Activated CD4-positive, alpha-beta T cell treated with anti-CD3 and anti-CD28 coated beads for 4 hours (primary cell): ENCODE results near the gene CSRP3.

ENCODE experiments used
- DNase-seq, 2 donors: peaks; one replicate each; pipeline ENCODE4 v3.0.0-alpha.2; 2020

Gene CSRP3

GRCh38 chr11:19201737-19202605 lies at the start of gene CSRP3:
Gene CSRP3, minus strand, starts transcription at chr11:19201983. Its CDS starts 9,535 bp downstream, at chr11:19192448.
- DNase-seq: no peak

- DNase-seq: no peak
Observed at GRCh38 chr11:19251577-19251976, 49.8 kb upstream of the CSRP3 start.

GRCh38 chr11:19246816-19247215 lies 45.0 kb upstream of the CSRP3 start:
- no peak for DNase-seq

- no peak for DNase-seq
Observed at GRCh38 chr11:19245351-19245750, 43.6 kb upstream of the CSRP3 start.

GRCh38 chr11:19244621-19245020 lies 42.8 kb upstream of the CSRP3 start:
- no peak for DNase-seq

GRCh38 chr11:19244084-19244483 lies 42.3 kb upstream of the CSRP3 start:
- DNase-seq: no peak

DNA sequence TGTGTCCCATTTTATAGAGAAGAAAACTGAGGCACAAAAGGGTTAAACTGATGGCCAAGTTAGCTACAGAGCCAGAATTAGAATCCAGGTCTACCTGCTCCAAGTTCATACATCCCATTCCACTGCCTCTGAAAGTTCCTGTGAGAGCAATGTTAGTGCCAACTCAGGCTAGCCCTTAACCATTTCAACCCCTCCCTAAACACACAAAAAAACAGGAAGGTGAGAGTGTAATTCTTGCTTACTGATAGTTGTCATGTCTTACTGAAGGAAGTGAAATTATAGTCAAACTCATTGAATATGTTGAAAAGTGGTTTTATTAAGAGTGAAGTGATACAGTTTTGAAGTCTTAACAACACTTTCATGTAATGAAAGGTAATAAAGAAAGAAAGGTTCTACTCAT lies 41.8 kb upstream of the CSRP3 start:
- DNase-seq: no peak

GRCh38 chr11:19243143-19243542 lies 41.4 kb upstream of the CSRP3 start:
- no peak for DNase-seq

DNA sequence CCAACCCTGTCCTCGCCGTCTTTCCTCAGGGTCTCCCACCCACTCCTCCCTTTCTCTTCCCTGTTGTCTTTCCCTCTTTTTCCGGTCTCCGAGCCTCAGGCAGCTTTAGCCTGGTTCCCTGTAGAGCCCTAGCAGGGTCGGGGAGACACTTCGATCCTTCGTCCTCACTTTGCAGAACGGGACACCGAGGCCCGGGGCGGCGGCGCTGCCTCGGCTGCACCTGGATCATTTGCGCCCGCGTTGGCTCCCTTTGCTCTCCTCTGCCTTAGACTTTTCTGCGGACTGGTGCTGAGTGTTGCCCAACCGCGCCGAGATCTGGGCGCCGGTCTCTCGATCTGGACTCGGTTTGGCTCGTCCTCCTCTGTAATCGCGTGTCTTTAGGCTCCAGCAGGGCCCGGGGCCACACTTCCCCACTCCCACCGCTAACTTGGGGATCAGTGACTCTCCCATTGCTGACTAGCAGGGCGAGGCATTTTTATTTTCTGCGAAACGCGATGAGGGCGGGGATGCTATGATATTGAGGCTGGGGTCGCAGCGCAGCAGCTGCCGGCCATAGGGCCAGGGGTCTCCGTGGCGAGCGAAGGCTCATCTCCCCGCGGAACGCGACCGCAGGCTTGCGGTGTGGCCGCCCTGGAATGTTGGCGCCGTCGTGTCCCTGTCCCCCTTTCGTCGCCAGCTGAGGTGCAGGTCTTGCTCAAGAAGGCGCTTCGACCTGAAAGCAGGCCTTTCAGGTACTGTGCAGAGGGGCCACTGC lies 40.6 kb upstream of the CSRP3 start:
- no peak for DNase-seq

DNA sequence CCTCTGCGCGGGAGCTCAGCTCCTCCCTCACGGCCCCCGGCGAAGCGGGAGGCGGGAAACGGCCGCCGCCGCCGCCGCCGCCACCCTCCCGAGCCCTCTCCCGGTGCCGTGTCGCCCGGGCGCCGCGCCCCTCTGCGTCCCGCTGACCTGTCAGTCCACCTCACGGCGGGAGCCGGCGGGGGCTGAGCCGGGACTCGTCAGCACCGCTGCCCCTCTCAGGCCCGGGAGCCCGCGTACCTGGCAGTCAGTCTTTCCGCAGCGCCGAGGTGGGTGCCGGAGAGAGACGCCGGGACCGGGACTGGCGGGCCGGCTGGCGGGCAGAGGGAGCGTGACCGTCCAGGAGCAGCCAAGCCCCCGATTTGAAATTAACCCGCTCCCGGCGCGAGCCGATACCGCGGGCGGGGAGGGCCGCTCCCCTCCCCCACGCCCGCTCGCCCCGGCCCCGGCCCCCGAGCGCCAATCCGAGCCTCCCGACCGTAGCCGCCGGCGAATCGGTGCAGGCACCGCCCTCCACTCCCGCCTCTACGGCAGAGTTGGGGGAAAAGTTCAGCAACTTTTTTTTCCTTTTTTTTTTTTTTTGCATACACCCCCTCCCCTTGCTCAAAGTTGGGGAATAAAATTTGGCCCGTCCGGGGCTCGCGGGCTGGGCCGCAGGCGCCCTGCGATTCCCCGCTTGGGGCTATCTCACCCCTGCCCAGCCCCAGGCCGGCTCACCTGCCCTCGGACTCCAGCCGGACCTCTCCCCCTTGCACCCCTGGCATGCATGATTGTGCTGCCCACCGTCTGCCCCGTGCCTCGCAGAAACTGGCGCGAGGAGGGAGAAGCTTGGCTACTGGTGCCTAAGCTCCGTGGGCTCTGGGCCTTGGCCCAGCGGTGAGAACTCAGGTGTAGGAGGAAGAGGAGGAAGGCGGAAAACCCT lies 39.7 kb upstream of the CSRP3 start:
- DNase-seq: no peak

DNA sequence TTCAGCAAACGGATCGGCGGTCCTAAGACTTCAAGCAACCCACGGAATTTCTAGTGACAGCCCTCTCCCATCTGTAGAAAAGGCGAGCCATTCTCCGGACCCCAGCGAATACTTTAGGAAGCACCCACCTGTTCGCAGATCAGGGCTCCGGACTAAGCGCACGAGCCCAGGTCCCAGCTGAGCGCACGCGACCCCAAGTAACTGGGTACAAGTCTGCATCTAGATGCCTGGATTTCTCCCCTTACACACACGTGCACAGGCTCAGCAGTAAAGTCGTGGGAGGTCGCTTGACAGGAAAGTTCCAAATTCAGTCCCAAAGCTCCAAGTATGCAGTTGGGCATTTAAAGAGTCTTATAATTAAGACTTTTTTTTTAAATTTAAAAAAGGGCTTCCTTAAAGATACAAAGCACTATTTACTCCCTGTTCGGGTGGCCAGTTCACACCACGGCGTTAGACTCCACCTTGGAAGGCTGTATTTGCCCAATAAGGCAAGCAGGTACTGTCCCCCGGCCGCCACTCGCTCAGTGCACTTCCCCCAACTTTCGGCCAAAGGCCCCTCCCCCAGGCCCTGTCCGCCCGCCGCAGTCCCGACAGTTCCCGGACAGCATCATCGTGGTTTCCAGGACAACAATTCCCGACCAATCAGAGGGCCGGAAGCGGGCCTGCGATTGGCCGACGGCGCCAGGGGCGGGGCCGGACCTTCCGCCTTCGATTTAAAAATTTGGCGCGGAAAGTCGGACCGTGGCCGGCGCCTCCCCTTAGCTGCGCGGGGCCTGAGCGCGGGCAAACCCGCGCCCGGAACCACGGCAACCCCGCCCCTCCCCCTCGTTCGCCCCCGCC lies 38.9 kb upstream of the CSRP3 start, which contains the start of gene E2F8:
Gene E2F8, minus strand, starts transcription at position 526 of the 840 bp plus-strand sequence. CDS start 824 bp downstream, outside the sequence.
- DNase-seq: peak; percentile 72 to 75

- no peak for DNase-seq
Observed at GRCh38 chr11:19239039-19239438, 37.3 kb upstream of the CSRP3 start.

GRCh38 chr11:19237813-19238212 lies 36.0 kb upstream of the CSRP3 start:
- no peak for DNase-seq

DNA sequence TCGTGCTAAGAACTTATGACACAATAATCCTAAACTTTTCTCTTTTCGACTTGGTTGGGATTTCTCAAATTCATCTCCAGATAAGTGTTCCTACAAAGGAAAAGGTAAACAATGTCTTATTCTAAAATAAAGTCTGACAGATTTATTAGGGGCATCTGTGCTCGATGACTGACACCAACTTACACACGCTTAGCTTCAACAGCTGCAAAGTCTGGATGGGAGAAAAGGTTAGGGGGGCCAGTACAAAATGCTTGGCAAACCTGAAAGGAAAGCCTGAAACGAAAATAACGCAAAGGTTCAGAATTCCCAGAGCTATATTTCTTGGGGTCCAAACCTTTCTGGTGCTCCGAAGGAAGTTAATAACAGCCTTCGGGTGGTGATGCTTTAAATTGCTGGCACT lies 35.6 kb upstream of the CSRP3 start:
- DNase-seq: no peak

DNA sequence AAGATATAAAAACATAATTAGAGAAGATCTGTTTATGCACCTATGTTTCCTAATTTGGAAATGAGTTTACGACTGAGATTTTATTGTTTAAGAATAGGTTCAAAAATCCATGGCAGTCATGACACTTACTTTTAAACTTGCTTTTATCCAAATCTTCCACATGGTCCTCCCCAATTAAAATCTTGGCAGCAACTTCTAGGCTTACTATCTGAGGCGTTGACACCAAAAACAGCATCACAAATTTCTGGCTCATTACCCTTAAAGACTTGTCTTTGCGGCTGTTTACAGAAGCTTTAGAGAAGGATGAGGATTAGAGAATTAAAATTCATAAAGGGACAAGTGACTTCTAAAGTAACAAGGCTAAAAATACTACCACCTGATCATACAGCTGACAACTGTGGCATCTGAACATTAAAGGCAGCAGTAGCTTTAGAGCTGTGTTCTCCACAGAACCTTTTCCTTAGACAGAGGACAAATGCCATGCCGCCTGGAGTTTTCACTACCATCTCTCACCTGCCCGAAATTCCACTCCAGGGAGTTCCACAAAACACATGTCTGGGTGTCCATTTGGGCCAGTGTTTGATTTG lies 32.5 kb upstream of the CSRP3 start:
- no peak for DNase-seq

DNA sequence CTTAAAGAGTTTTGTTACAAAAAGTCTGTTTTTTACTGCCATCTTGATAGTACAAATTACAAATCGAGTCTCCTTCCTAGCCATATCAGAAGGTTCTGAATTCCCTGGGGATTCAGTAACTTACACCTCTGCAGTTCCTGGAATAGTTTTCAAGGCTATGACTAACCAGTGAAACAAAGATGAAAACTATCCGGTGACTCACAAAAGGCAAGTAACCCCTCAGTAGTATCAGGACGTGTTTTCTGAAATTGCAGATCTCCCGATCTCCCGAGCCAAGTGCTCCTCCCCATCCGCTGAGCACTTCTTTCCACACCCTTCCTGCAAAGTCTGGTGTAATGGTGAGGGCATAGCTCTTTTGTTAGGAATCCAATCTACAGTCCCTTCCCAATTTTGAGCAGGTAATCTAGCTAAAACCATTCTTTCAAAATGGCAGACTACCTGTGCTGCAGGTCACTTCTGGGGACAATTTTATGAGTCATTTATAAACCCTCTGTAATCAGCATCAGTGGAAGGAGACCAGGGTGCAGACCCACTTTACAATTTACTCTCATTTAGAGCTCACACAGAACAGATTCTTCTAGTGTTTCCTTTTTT lies 31.2 kb upstream of the CSRP3 start:
- DNase-seq: no peak

- DNase-seq: no peak
Observed at GRCh38 chr11:19229671-19230070, 27.9 kb upstream of the CSRP3 start.

DNA sequence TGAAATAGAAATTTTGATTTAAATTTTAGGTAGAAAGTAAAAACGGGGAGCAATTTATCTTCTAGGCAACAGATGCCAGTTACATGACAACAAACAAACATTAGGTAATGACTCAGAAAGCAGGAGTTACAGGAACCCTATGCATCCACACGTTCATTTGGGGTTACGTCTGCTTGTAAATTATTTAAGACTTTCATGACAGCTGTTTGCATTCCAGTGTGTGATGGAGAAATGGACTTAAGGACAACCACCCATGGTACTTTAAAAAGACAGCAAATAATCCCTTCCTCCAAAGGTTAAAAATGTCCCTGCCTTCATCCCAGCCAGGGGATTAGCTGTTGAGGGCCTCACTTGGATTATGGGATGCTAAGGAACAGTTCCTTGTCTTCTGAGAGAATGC lies 27.2 kb upstream of the CSRP3 start:
- DNase-seq: no peak

DNA sequence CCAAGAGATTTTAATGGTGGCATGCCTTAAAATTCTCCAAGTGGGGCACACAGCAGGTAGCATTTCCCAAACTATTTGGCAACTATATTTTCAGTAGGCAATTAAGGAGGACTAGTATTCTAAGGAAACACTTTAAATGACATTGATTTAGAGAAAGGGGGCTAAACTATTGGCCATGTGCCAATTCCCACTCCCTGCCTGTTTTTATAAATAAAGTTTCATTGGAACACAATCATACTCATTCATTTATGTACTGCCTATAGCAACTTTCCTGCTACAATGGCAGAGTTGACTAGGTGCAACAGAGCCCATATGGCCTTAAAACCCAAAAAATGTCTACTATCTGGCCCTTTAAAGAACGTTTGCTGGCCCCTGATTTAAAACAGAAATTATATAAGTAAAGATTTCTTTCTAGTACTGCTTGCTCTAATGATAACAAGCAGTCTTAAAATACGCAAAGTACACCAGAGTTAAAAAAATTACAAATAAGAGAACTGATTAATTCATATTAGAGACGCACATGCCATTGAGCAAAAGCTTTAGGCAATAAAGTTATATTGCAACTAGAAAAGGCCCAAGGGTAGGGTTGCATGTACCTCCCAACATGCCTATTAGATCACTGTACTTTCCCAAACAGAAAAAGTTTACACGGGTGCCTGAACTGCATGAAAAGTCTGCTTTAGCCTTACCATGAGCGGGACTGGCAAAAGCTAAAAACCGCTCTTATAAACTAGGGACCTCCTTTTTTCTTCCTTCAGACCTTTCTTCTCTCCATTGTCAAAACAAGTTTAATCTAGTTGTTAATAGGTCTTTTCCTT lies 24.8 kb upstream of the CSRP3 start:
- no peak for DNase-seq

DNA sequence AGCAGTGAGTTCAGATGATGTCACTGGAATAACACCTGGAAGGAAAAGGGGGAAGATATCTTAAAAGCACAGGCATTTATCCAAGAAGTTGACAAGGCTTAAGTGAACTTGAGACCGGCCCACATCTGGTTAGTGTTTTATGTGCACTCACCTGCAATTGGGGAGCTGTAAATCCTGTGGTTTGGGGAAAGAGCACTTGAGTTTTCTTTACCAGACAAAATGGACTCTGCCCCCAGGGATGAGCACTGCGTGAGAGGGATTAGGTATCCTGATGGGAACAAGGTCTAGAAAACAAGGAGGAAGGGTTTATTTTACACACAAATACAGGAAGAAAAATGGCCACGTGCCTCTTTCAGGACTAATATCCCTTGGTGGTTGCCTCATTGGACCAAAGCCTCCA lies 23.8 kb upstream of the CSRP3 start:
- DNase-seq: no peak
